GM18858 (cell line): ENCODE data around the gene SORCS2.

ENCODE experiments used
- ATAC-seq: cut with Tn5 transposase; IDR thresholded peaks from one replicate; pipeline ENCODE4 v1.9.1; 2021; ENCODE audit not compliant: unreplicated experiment

The SORCS2 gene

DNA sequence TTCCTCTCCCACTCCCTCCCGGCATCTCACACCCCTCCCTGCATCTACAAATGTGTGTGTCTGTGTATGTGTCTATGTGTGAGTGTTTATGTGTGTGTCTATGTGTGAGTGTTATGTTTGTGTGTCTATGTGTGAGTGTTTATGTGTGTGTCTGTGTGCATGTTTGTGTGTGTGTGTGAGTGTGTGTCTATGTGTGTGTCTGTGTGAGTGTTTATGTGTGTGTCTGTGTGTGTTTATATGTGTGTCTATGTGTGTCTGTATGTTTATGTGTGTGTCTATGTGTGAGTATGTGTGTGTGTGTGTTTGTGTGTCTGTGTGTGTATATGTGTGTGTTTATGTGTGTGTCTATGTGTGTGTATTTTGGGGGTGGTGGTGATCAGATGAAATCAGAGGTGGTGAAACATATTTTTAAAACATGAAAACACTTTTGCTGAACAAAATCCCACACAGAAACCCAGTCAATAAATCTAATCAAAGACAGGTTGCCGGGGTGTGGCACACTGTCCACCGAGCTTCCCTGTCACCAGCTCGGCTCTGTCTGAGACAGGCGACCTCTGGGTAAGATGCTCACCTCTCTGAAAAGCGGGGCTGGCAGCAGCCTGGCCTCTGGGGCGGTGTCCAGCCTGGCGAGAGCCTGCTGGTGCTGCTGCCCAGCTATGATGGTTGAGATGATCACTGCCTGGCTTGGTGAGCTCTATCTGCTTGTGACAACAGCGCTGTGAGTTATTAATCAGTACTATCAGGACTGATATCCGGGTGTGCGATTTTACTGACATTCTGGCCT, 429.1 kb downstream of the SORCS2 start:
- ATAC-seq, result no peak

- ATAC-seq, result no peak
Observed at GRCh38 chr4:7622371-7622770, 430.0 kb downstream of the SORCS2 start.

- no peak for ATAC-seq
Observed at GRCh38 chr4:7623468-7623867, 431.1 kb downstream of the SORCS2 start.

- ATAC-seq, result no peak
Observed at GRCh38 chr4:7624396-7624980, 432.1 kb downstream of the SORCS2 start.

GRCh38 chr4:7625071-7625470, 432.7 kb downstream of the SORCS2 start:
- no peak for ATAC-seq

GRCh38 chr4:7626531-7626930, 434.2 kb downstream of the SORCS2 start:
- no peak for ATAC-seq

- ATAC-seq, result no peak
Observed at GRCh38 chr4:7627251-7628250, 435.2 kb downstream of the SORCS2 start.

GRCh38 chr4:7628432-7628831, 436.1 kb downstream of the SORCS2 start:
- ATAC-seq, result no peak

DNA sequence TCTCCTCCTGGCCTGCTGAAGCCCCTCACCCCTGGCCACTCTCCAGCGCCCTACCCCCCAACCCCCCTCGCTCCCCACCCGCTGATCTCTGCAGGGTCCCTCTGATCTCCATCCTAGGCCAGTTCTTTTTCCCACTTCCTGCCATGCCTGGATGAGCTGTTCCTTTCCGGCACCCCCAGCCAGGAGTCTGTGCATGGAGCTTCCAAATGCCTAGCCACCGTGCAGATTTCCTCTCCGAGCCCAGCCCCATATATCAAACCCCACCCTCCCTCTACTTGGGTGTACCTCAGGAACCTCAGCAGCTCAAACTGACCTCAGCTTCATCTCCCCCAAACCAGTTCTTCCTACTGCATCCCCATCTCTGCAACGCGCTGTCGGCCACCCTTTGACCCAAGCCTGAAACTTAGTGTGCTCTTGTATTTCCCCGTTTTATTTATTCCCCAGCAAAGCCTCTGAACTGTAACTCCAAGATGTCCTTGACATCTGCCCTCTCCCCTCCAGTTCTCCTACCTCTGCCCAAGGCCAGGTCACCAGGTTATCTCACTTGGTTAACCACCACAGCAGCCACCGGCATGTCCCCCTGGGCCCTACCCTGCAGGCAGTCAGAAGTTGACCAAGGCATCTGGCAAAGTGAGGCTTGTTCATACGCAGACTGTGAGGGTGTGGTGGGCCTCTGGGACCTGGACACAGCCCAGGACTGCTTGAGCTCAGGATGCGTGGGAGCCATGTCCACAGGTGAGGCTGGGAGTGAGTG, 437.3 kb downstream of the SORCS2 start:
- no peak for ATAC-seq

DNA sequence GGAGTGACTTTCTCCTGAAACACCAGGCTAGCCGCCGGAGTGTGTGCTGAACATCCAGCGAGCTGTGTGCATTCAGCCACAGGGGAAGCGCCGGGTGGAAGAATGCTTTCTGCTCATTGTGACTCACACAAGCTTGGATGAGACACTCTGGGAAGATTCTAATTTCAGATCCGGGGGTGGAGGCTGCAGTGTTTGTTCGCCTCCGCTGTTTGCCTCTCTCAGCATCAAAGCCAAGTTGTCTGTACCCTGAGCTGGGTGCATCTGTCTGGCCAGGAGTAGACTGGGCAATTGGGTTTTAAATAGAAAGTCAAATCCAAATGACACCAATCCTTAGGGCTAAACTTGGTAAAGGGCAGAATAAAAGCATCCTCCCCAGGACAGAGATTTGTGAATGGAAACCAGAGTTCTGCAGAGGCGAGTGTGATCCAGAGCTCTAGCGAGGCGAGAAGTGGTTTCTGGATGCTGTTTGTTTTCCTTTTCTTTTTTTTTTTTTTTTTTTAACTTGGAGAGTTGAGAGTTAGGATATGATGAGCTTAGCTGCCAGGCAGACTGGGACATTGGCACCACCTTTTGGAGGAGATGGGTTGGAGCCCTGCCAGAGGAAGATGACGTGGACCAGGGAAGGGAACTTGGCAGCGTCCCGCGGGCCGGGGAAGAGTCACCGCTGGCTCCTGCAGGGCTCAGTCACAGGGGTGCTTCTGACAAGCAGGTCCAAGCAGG, 438.4 kb downstream of the SORCS2 start:
- no peak for ATAC-seq

GRCh38 chr4:7631288-7632014, 439.1 kb downstream of the SORCS2 start:
- ATAC-seq, result no peak

DNA sequence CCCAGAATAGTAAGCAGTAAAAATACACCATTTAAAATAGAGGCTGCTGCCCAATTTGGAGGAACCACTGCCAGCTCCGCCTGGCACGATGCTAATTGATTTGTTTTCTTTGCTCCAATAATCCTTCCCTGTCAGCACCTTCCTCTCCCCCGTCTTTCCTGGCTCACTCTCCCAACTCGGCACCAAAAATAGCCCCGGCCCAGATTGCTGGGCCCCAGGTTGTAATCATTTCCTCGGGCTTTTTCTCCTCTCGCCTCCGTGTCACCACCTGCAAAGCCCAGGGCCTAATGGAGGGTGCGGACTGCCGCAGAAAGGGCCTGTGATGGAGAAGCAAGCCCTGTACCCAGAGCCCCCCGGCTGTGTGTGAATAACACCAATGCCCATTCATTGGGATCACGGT, 440.0 kb downstream of the SORCS2 start:
- ATAC-seq, result no peak

DNA sequence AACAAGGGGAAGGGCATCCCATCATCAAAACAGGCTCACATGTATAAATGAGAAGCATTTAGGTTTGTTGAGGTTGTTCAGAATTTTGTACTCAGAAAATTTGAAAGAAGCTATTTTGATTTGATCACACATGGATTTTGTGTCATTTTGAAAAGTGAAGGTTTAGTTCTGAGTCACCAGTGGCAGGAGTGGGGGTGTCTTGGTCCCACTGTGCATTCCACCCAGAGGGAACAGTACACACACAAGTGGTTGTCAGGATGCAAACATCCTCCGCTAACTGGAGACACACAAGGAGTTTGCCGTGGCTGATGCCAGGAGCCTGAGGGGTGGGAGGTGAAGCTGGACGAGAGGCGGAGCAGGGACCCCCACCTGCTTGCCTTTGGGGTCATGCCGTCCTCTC, 440.6 kb downstream of the SORCS2 start:
- no peak for ATAC-seq

DNA sequence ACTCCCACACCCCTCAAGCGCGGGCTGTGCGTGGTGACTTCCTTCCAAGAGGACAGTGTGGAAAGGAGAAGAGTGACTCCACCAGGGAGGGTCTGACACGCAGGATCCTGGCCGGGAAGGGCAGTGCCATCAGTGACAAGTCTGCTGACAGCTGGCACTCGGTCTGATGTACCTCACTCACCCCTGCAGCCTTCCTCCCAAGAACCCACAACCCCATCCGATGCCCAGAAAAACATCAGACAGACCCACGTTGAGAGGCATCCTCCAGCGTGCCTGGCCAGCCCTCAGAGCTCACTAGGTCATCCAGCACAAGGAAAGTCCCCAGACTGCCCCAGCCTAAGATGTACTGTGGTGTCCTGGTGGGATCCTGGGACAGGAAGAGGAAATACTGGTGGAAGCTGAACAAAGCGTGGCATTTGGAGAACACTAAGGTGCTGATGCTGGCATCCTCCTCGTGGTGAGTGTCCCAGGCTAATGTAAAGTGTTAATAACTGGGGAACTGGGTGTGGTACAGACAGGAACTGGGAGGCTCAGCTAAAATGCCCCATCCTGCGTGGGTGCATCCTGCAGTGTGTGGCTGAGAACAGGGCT, 442.4 kb downstream of the SORCS2 start:
- ATAC-seq, result no peak

- no peak for ATAC-seq
Observed at GRCh38 chr4:7635445-7636239, 443.3 kb downstream of the SORCS2 start.

- ATAC-seq, result no peak
Observed at GRCh38 chr4:7636240-7636508, 443.8 kb downstream of the SORCS2 start.

DNA sequence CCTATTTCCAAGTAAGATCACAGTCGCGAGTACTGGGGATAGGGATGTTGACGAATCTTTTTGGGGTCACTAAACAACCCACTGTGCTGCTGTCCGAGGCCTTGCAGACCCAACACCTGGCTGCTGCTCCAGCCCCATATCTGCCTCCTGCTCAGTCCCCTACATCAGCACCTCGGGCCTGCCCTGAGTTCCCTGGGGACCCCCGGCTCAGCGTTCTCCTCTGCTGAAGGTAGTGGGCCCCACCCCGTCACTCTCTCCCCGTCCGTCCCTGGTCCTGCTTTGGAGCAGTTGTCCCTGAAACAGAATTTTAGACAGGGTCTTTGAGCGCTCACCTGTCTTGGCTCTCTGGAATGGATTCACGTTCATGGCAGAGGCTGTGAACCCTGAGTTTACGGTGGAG, 444.8 kb downstream of the SORCS2 start:
- ATAC-seq, result no peak

- ATAC-seq, result no peak
Observed at GRCh38 chr4:7637971-7638370, 445.6 kb downstream of the SORCS2 start.

- ATAC-seq, result no peak
Observed at GRCh38 chr4:7638489-7638888, 446.2 kb downstream of the SORCS2 start.
